H1 (cell line): ENCODE data around the gene ADSS1. TPM values are rescaled to one million over a fixed set of nuclear protein-coding genes. Genes with fewer than 3 reads are reported as not detected.

Experiments
- ASH2L ChIP-seq: fragments of 200-600, 300-600 bp; sonication (generic); IDR thresholded peaks from one replicate; pipeline ENCODE4 v1.7.1; 2017; ENCODE audit warnings: low read length
- BCL11A ChIP-seq, 2 experiments: IDR thresholded peaks; one replicate each; pipeline ENCODE4 v1.6.1; 2011; ENCODE audit warnings: low read depth in 2 of 2, low read length in 2 of 2, mild to moderate bottlenecking in 2 of 2
- CBX8 ChIP-seq: fragments of 300-800, 300-1000 bp; sonication (generic); IDR thresholded peaks from 2 replicates; pipeline ENCODE4 v1.7.1; 2016; ENCODE audit warnings: low read depth, low read length, borderline replicate concordance
- CEBPB ChIP-seq: IDR thresholded peaks from 2 replicates; pipeline ENCODE4 v1.6.1; 2012; ENCODE audit warnings: low read depth, low read length
- EGR1 ChIP-seq: IDR thresholded peaks from 2 replicates; pipeline ENCODE4 v1.6.1; 2011; ENCODE audit warnings: low read depth, low read length, borderline replicate concordance
- HDAC2 ChIP-seq, 2 experiments: fragments of 300-600 bp in 1 of 2; sonication (generic) in 1 of 2; IDR thresholded peaks; 2 replicates each; pipeline ENCODE4 v1.6.1; 2011 to 2012; ENCODE audit warnings: low read depth in 2 of 2, low read length in 2 of 2, mild to moderate bottlenecking in 2 of 2, moderate library complexity in 2 of 2, borderline replicate concordance in 1 of 2, inconsistent platforms in 1 of 2
- HDAC6 ChIP-seq: IDR thresholded peaks from one replicate; pipeline ENCODE4 v1.7.1; 2012; ENCODE audit warnings: low read depth, mild to moderate bottlenecking, inconsistent platforms, low read length, moderate library complexity
- JUN ChIP-seq: IDR thresholded peaks from 2 replicates; pipeline ENCODE4 v1.6.1; 2011; ENCODE audit warnings: low read depth, mild to moderate bottlenecking, improper control_type of control experiment, low read length
- JUND ChIP-seq: IDR thresholded peaks from 2 replicates; pipeline ENCODE4 v1.6.1; 2011; ENCODE audit warnings: mild to moderate bottlenecking, improper control_type of control experiment, low read length
- MAFK ChIP-seq: IDR thresholded peaks from 2 replicates; pipeline ENCODE4 v1.6.1; 2012; ENCODE audit warnings: low read depth, mild to moderate bottlenecking, improper control_type of control experiment, low read length
- POU5F1 ChIP-seq: IDR thresholded peaks from 2 replicates; pipeline ENCODE4 v1.6.1; 2011; ENCODE audit warnings: low read depth, mild to moderate bottlenecking, low read length, moderate library complexity
- RAD21 ChIP-seq, 2 experiments: IDR thresholded peaks in 1 of 2; conservative IDR thresholded peaks in 1 of 2; 2 replicates each; pipeline ENCODE4 v1.6.1; 2011; ENCODE audit warnings: low read depth in 2 of 2, low read length in 2 of 2, improper control_type of control experiment in 1 of 2, inconsistent platforms in 1 of 2, mild to moderate bottlenecking in 1 of 2, moderate library complexity in 1 of 2
- SAP30 ChIP-seq: fragments of 300-600 bp; sonication (generic); IDR thresholded peaks from 2 replicates; pipeline ENCODE4 v1.7.1; 2012; ENCODE audit warnings: low read length, moderate library complexity, mild to moderate bottlenecking, inconsistent platforms; ENCODE audit not compliant: insufficient read depth, insufficient replicate concordance
- SIX5 ChIP-seq: IDR thresholded peaks from 2 replicates; pipeline ENCODE4 v1.6.1; 2011; ENCODE audit warnings: mild to moderate bottlenecking, low read depth, low read length
- SP1 ChIP-seq: IDR thresholded peaks from 2 replicates; pipeline ENCODE4 v1.6.1; 2011; ENCODE audit warnings: low read depth, low read length
- SP2 ChIP-seq: IDR thresholded peaks from 2 replicates; pipeline ENCODE4 v1.6.1; 2012; ENCODE audit warnings: mild to moderate bottlenecking, low read length, inconsistent platforms
- SRF ChIP-seq: IDR thresholded peaks from 2 replicates; pipeline ENCODE4 v1.6.1; 2011; ENCODE audit warnings: mild to moderate bottlenecking, low read depth, low read length, moderate library complexity
- YY1 ChIP-seq: IDR thresholded peaks from 2 replicates; pipeline ENCODE4 v1.6.1; 2011; ENCODE audit warnings: low read depth, mild to moderate bottlenecking, low read length
- polyA plus RNA-seq, 7 experiments: library from polyadenylated mRNA; depleted of rRNA in 3 of 7; stranded (reverse) in 5 of 7; unstranded in 2 of 7; fragments of >200 nt in 5 of 7; fragments of 200-250 nt in 2 of 7; gene quantifications; 1 replicate in 5 of 7; 2 replicates in 1 of 7; 4 replicates in 1 of 7; pipeline versions ENCODE4 v1.2.1 to v1.2.3, GENCODE V29; 2011 to 2013; ENCODE audit warnings: missing spikeins in 2 of 7, mixed read lengths in 2 of 7
- total RNA-seq: library from RNA; stranded (reverse); fragmentation: NEBNext Ultra II Directional; extraction: Animal tissue kit (Norgen Biotek cat#: 25700); gene quantifications from 2 replicates; pipeline ENCODE4 v1.2.1, GENCODE V29; 2021
- TF ChIP-seq, protein P1 (sequence below): IDR thresholded peaks from 2 replicates; pipeline ENCODE4 v1.6.1; 2012; ENCODE audit warnings: inconsistent platforms
- TF ChIP-seq, protein P2 (sequence below): IDR thresholded peaks from 2 replicates; pipeline ENCODE4 v1.6.1; 2011; ENCODE audit warnings: low read depth, mild to moderate bottlenecking, low read length; ENCODE audit not compliant: insufficient read depth
- TF ChIP-seq, protein P3 (sequence below), 3 experiments: IDR thresholded peaks; 1 replicate in 2 of 3; 2 replicates in 1 of 3; pipeline versions ENCODE4 v1.5.1 to v1.6.1; 2011; ENCODE audit warnings: low read length in 3 of 3, mild to moderate bottlenecking in 3 of 3, inconsistent platforms in 2 of 3, low read depth in 1 of 3, moderate library complexity in 1 of 3; ENCODE audit not compliant: insufficient read depth in 1 of 3; ENCODE audit errors: control extremely low read depth in 1 of 3

ADSS1 gene
- total and polyA plus RNA-seq, 2 of the 8 experiments (the other 6 are each of a cell fraction or from before 2014, with no cell fraction given) = 7.1 to 7.9 TPM

DNA sequence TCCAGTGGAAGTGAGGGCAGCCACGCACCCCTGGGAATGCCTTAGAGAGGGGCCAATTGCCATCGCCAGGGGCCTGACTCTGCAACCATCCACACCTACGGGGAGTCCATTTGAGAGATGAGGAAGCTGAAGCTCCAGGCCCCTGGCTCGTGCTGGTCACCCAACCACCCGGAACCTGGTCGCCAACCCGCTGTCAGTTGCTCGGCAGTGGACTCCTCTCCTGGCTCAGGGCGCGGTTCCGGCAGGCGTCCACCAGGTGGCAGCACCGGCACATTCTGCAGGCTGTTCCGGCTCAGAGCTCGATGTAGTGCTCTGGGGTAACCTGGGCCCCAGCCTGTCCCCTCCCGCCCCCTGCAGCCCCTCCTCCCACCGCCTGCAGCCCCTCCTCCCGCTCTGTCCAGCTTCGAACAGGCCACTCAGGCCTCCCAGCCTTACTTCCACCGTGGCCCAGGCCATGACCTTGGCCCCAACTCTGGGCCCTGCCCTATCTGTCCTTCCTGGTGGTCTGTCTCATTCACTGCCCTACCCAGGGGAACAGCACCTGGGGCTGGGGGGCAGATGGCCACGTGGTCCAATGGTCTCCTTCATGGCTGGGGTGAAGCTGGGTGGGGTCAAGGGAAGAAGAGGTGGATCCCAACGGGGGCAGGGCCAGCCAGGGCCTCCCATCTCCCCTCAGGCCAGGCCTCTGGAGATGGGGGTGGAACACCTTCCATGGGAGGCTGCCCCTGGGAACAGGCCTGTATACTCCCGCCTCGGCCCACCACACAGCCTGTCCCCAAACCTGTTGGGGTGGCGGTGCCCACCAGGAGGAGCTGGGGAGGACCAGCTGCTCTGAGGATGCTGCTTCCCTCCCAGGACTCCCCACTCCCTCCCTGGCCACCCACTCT is 44.7 kb downstream of the ADSS1 start (continued):
- no peak for TF ChIP-seq SP2
- TF ChIP-seq SRF = no peak
- no peak for TF ChIP-seq ASH2L
- no peak for TF ChIP-seq EGR1
- no peak for TF ChIP-seq JUND
- no peak for TF ChIP-seq CBX8
- no peak for TF ChIP-seq POU5F1
- no peak for TF ChIP-seq MAFK
- no peak for TF ChIP-seq YY1
- TF ChIP-seq JUN = no peak
- TF ChIP-seq RAD21 (IDR thresholded peaks at IDR 0.05 in 1 of 2, conservative IDR thresholded peaks at IDR 0.05 in 1 of 2; ENCODE audit: low read depth in 2 of 2, low read length in 2 of 2) = peak; percentile 89 to 90
- no peak for TF ChIP-seq SAP30
- TF ChIP-seq SP1 = no peak
- TF ChIP-seq, protein P1, sequence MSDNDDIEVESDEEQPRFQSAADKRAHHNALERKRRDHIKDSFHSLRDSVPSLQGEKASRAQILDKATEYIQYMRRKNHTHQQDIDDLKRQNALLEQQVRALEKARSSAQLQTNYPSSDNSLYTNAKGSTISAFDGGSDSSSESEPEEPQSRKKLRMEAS = peak; percentile 80
- no peak for TF ChIP-seq HDAC2 (IDR thresholded peaks at IDR 0.05; ENCODE audit: borderline replicate concordance in 1 of 2, low read depth in 2 of 2, low read length in 2 of 2)
- no peak for TF ChIP-seq CEBPB
- TF ChIP-seq, protein P2, sequence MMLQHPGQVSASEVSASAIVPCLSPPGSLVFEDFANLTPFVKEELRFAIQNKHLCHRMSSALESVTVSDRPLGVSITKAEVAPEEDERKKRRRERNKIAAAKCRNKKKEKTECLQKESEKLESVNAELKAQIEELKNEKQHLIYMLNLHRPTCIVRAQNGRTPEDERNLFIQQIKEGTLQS = no peak
- no peak for TF ChIP-seq BCL11A (IDR thresholded peaks at IDR 0.05; ENCODE audit: low read depth in 2 of 2, low read length in 2 of 2)
- TF ChIP-seq, protein P3, sequence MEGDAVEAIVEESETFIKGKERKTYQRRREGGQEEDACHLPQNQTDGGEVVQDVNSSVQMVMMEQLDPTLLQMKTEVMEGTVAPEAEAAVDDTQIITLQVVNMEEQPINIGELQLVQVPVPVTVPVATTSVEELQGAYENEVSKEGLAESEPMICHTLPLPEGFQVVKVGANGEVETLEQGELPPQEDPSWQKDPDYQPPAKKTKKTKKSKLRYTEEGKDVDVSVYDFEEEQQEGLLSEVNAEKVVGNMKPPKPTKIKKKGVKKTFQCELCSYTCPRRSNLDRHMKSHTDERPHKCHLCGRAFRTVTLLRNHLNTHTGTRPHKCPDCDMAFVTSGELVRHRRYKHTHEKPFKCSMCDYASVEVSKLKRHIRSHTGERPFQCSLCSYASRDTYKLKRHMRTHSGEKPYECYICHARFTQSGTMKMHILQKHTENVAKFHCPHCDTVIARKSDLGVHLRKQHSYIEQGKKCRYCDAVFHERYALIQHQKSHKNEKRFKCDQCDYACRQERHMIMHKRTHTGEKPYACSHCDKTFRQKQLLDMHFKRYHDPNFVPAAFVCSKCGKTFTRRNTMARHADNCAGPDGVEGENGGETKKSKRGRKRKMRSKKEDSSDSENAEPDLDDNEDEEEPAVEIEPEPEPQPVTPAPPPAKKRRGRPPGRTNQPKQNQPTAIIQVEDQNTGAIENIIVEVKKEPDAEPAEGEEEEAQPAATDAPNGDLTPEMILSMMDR (IDR thresholded peaks at IDR 0.05; ENCODE audit: control extremely low read depth in 1 of 3, insufficient read depth in 1 of 3, low read depth in 1 of 3, low read length in 3 of 3) = peak in 2 of 3 experiments; percentile 92 to 95; a peak in 3 of 4 replicates
- TF ChIP-seq SIX5 = no peak
- no peak for TF ChIP-seq HDAC6
